Endothelial cell of umbilical vein (primary cell): Measurements from ENCODE around the gene GALNT10. TPM values are rescaled to one million over a fixed set of nuclear protein-coding genes. Genes with fewer than 3 reads are reported as not detected.

Experiments
- BruUV-seq: library from RNA; stranded (reverse); fragments of 400-500 nt; replicated peaks from 2 replicates; lab custom pipeline; 2021; lab: Mats Ljungman, UMichigan
- CTCF ChIA-PET: fragments of 300-600, 350-600 bp; sonication (Branson Sonifier 250); formaldehyde crosslinking; loops from one replicate; lab custom pipeline; 2021; ENCODE audit warnings: antibody characterized with exemption, inconsistent platforms; lab: Charles Lee
- POLR2A ChIA-PET: fragments of 300-600, 350-600 bp; sonication (Branson Sonifier 250); formaldehyde crosslinking; loops from one replicate; lab custom pipeline; 2021; ENCODE audit warnings: antibody characterized with exemption, inconsistent platforms; lab: Charles Lee
- DNase-seq: peaks from one replicate; pipeline ENCODE4 v3.0.0-alpha.2; 2011; ENCODE audit warnings: low read depth, low spot score
- FAIRE-seq: peaks from 2 replicates; lab custom pipeline; 2011; peaks lifted over from hg19 to GRCh38; lab: Jason Lieb, UNC
- H2AFZ ChIP-seq: 2 replicates; pipeline ENCODE4 v1.6.0; 2012; ENCODE audit warnings: low read depth, low read length, control low read depth, inconsistent platforms
- H3K27ac ChIP-seq: 2 replicates; pipeline ENCODE4 v1.5.1; 2011; ENCODE audit warnings: low read depth, mild to moderate bottlenecking, control low read depth, low read length, moderate library complexity; ENCODE audit not compliant: insufficient read depth
- H3K27me3 ChIP-seq, 2 experiments: 2 replicates each; pipeline versions ENCODE4 v1.6.0 to v1.6.1; 2011; ENCODE audit warnings: low read length in 2 of 2, mixed read lengths in 1 of 2; ENCODE audit not compliant: control insufficient read depth in 2 of 2, insufficient read depth in 2 of 2
- H3K36me3 ChIP-seq, 2 experiments: 2 replicates in 1 of 2; 3 replicates in 1 of 2; pipeline ENCODE4 v1.5.1; 2011; ENCODE audit warnings: low read length in 2 of 2, mild to moderate bottlenecking in 1 of 2, moderate library complexity in 1 of 2; ENCODE audit not compliant: control insufficient read depth in 2 of 2, insufficient read depth in 2 of 2; ENCODE audit errors: extremely low read depth in 1 of 2
- H3K4me1 ChIP-seq: 3 replicates; pipeline ENCODE4 v1.5.1; 2011; ENCODE audit warnings: mild to moderate bottlenecking, low read length; ENCODE audit not compliant: control insufficient read depth, insufficient read depth; ENCODE audit errors: extremely low read depth
- H3K4me2 ChIP-seq: 2 replicates; pipeline ENCODE4 v1.6.1; 2011; ENCODE audit warnings: low read length, control low read depth, mixed read lengths; ENCODE audit not compliant: insufficient read depth
- H3K4me3 ChIP-seq, 3 experiments: fragments of 200-600 bp in 1 of 3; sonication (generic), shearing (Covaris generic) in 1 of 3; replicated peaks in 1 of 3; 2 replicates each; pipeline ENCODE4 v1.5.1; 2011 to 2016; ENCODE audit warnings: control low read depth in 3 of 3, low read length in 3 of 3, mild to moderate bottlenecking in 2 of 3, inconsistent platforms in 1 of 3, low read depth in 1 of 3, moderate library complexity in 1 of 3; ENCODE audit not compliant: insufficient read depth in 1 of 3
- H3K79me2 ChIP-seq: 2 replicates; pipeline ENCODE4 v1.6.0; 2012; ENCODE audit warnings: low read length, inconsistent platforms; ENCODE audit not compliant: control insufficient read depth, insufficient read depth
- H3K9ac ChIP-seq: replicated peaks from 2 replicates; pipeline ENCODE3; 2011; ENCODE audit warnings: low read length, control low read depth; ENCODE audit not compliant: insufficient read depth; ENCODE audit errors: extremely low read depth
- H3K9me1 ChIP-seq: replicated peaks from 3 replicates; pipeline ENCODE4 v1.6.0; 2011; ENCODE audit warnings: mild to moderate bottlenecking, low read length; ENCODE audit not compliant: control insufficient read depth, insufficient read depth; ENCODE audit errors: extremely low read depth
- H3K9me3 ChIP-seq: replicated peaks from 2 replicates; pipeline ENCODE4 v1.5.1; 2012; ENCODE audit warnings: low read length, inconsistent platforms; ENCODE audit not compliant: control insufficient read depth, insufficient read depth
- H4K20me1 ChIP-seq: replicated peaks from 2 replicates; pipeline ENCODE3; 2011; ENCODE audit warnings: mild to moderate bottlenecking, low read length; ENCODE audit not compliant: control insufficient read depth, insufficient read depth; ENCODE audit errors: extremely low read depth
- CTCF ChIP-seq, 2 donors: IDR thresholded peaks; 1 replicate in 1 of 2; 2 replicates in 1 of 2; pipeline ENCODE4 v1.5.1; 2011; ENCODE audit warnings: low read length in 2 of 2, mild to moderate bottlenecking in 2 of 2, moderate library complexity in 2 of 2, control low read depth in 1 of 2, inconsistent platforms in 1 of 2, low read depth in 1 of 2; ENCODE audit not compliant: insufficient read depth in 1 of 2; ENCODE audit errors: extremely low read depth in 1 of 2
- EZH2 ChIP-seq: IDR thresholded peaks from 2 replicates; pipeline ENCODE4 v1.6.1; 2012; ENCODE audit warnings: borderline replicate concordance, low read depth, mild to moderate bottlenecking, moderate library complexity, low read length, inconsistent platforms; ENCODE audit not compliant: severe bottlenecking
- FOS ChIP-seq: IDR thresholded peaks from 2 replicates; pipeline ENCODE4 v1.6.1; 2011; ENCODE audit warnings: mild to moderate bottlenecking, low read length, moderate library complexity, borderline replicate concordance; ENCODE audit not compliant: insufficient read depth
- GATA2 ChIP-seq: IDR thresholded peaks from 2 replicates; pipeline ENCODE4 v1.7.0; 2011; ENCODE audit warnings: low read depth, mild to moderate bottlenecking, moderate library complexity, mixed read lengths, low read length; ENCODE audit not compliant: insufficient read length, insufficient read depth
- JUN ChIP-seq: IDR thresholded peaks from 2 replicates; pipeline ENCODE4 v1.6.1; 2011; ENCODE audit warnings: borderline replicate concordance, low read depth; ENCODE audit not compliant: insufficient read length, insufficient read depth
- MAX ChIP-seq: IDR thresholded peaks from 2 replicates; pipeline ENCODE4 v1.6.1; 2011; ENCODE audit not compliant: insufficient read depth, insufficient read length
- MYC ChIP-seq: IDR thresholded peaks from one replicate; pipeline ENCODE4 v1.6.1; 2011; ENCODE audit warnings: mild to moderate bottlenecking, low read depth, low read length
- POLR2A ChIP-seq: IDR thresholded peaks from 2 replicates; pipeline ENCODE4 v1.6.1; 2012; ENCODE audit warnings: low read depth, mild to moderate bottlenecking, control low read depth, low read length
- POLR2AphosphoS5 ChIP-seq: IDR thresholded peaks from 2 replicates; pipeline ENCODE4 v1.6.1; 2012; ENCODE audit warnings: low read depth, mild to moderate bottlenecking, control low read depth, low read length, moderate library complexity; ENCODE audit not compliant: insufficient read depth
- dilution Hi-C: fragments of 300-500 bp; cut with MboI; formaldehyde crosslinking; loops from one replicate; pipeline ENCODE4 v1.15.0; 2019; ENCODE audit warnings: low sequenced_read_pairs; ENCODE audit not compliant: extremely low pct_ligation_motif_present
- intact Hi-C: fragments of 100-400 bp; cut with micrococcal nuclease; formaldehyde crosslinking; loops from one replicate; pipeline ENCODE4 v1.10.0; 2022
- polyA plus RNA-seq, 4 experiments: library from polyadenylated mRNA; depleted of rRNA in 3 of 4; stranded (reverse) in 3 of 4; unstranded in 1 of 4; fragments of >200 nt; gene quantifications; 2 replicates each; pipeline versions ENCODE4 v1.2.1 to v1.2.3, GENCODE V29; 2011 to 2012; ENCODE audit warnings: missing spikeins in 1 of 4
- total RNA-seq: library from RNA; stranded (reverse); gene quantifications from 2 replicates; pipeline ENCODE4 v1.2.3, GENCODE V29; 2021

Gene GALNT10
- total and polyA plus RNA-seq, 2 donors (not counting 3 experiments of a cell fraction or from before 2014, with no cell fraction given): 70.2 to 77.6 TPM

DNA sequence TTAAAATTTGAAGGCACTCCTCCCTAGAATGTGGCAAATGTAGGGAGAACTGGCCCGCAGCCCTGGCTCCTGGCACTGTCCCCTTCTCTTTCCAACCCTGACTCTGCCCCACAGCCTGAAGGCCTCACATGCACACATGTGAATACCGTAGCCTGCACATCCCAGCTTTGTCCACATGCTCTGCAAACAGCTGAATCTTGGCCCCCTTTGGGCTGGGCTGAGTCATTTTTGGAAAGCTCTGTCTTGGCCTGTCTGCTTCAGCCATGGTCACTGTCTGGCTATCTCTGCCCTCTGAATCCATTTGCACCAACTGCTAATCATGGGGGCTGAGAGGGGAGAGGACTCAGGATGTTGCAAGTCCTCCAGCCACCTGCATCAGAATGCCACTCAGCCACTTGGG is 22.1 kb upstream of the GALNT10 start:
- Histone ChIP-seq H3K9me3 (no peaks in the 10 kb centered on the region), H3K27ac (no peak overlapping the region), H3K9me1 (no peaks in the 10 kb centered on the region), H4K20me1 (no peaks in the 10 kb centered on the region), H3K27me3 (peaks cover 5 to 12% of the 10 kb centered on the region in 2 experiments), H3K4me3 (no peak overlapping the region), H3K4me2 (no peak overlapping the region), H3K36me3 (no peaks in the 10 kb centered on the region), H3K9ac (no peak overlapping the region), H3K79me2 (no peaks in the 10 kb centered on the region), H2AFZ (no peak overlapping the region), H3K4me1 (no peaks in the 10 kb centered on the region)
- intact Hi-C loops (no loop called here), dilution Hi-C loops (no loop called here)
- no TSS peak for BruUV-seq
- CTCF ChIA-PET: interaction anchor here (1.5 kb wide), 1 partner anchor 96 kb away, joined by 3 read pairs; no protein-coding TSS in a partner anchor
- POLR2A ChIA-PET: no interaction called here
- FAIRE-seq (no peak), DNase-seq (no peak)
- no peak for TF ChIP-seq MAX
- TF ChIP-seq JUN: no peak
- no peak for TF ChIP-seq MYC
- TF ChIP-seq CTCF (IDR thresholded peaks at IDR 0.05; ENCODE audit: extremely low read depth in 1 of 2, insufficient read depth in 1 of 2, low read depth in 1 of 2, low read length in 2 of 2): no peak
- TF ChIP-seq POLR2AphosphoS5: no peak
- no peak for TF ChIP-seq GATA2
- TF ChIP-seq FOS: no peak
- no peak for TF ChIP-seq EZH2
- no peak for TF ChIP-seq POLR2A
